Neural crest cell (in vitro differentiated cells): ENCODE data around the gene BBC3. TPM values are rescaled to one million over a fixed set of nuclear protein-coding genes. Genes with fewer than 3 reads are reported as not detected.

Experiments
- DNase-seq: peaks from one replicate; pipeline ENCODE4 v3.0.0; 2021; ENCODE audit warnings: low read depth, mixed read lengths, low spot score
- H3K27ac Mint-ChIP-seq: one replicate; pipeline ENCODE4 v1.8.0; 2021; ENCODE audit warnings: mild to moderate bottlenecking, mixed read lengths; ENCODE audit not compliant: unreplicated experiment
- H3K27me3 Mint-ChIP-seq: 2 replicates; pipeline ENCODE4 v1.8.0; 2021; ENCODE audit warnings: low read depth, mild to moderate bottlenecking, mixed read lengths
- H3K36me3 Mint-ChIP-seq: 2 replicates; pipeline ENCODE4 v1.8.0; 2021; ENCODE audit warnings: low read depth, mild to moderate bottlenecking, mixed read lengths
- H3K4me1 Mint-ChIP-seq: 2 replicates; pipeline ENCODE4 v1.8.0; 2021; ENCODE audit warnings: mixed read lengths
- H3K4me3 Mint-ChIP-seq: one replicate; pipeline ENCODE4 v1.8.0; 2021; ENCODE audit warnings: mild to moderate bottlenecking, mixed read lengths
- H3K9me3 Mint-ChIP-seq: 2 replicates; pipeline ENCODE4 v1.8.0; 2021; ENCODE audit warnings: mixed read lengths
- total RNA-seq: library from RNA; stranded (reverse); gene quantifications from 2 replicates; pipeline ENCODE4 v1.2.1, GENCODE V29; 2021
- TF ChIP-seq, protein P1 (sequence below): fragments of 200-600 bp; sonication (generic); conservative IDR thresholded peaks from 2 replicates; pipeline ENCODE4 v1.5.0; 2021; ENCODE audit warnings: antibody characterized with exemption, mild to moderate bottlenecking

Gene BBC3
- total RNA-seq, 1 donor from 2014 or later: 6.3 TPM

DNA sequence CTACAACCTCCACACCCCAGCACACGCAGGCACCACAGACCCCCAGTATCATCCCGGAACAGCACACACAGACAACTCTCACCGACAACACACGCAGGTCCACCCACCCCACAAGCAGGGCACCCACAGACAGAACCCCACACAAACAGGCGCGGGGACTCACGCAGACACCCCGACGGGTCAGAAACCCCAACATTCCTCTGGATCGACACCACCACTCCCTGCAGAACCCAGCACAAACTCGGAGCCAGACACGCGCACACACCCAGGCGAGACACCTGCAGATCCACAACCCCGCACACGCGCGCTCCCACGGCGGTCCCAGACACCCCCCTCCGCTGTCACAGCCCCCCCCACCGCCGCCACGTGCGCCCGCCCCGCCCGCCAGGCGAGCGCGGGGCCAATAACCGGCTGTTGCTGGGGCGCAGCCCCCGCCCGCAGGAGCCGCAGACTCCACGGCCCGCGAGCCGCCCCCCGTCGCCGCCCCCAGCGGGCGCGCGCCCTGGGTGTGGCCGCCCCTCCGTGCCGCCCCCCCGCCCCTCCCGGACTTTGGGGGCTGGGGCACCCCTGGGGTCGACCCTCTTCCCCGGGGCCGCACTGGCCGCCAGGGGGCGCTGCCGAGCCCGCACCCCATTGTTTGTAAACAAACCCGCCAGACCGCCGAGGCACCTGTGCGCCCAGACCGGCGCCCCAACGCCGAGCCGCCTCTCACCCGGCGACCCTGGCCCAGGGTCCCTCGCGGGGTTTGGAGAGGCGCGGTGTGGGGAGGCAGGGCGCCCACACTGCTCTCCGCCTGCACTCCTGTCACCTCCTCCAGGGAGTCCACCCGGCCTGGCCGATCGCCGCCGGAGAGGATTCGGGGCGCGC is 712 bp downstream of the BBC3 start:
- DNase-seq: peak; percentile 67
- TF ChIP-seq, protein P1, sequence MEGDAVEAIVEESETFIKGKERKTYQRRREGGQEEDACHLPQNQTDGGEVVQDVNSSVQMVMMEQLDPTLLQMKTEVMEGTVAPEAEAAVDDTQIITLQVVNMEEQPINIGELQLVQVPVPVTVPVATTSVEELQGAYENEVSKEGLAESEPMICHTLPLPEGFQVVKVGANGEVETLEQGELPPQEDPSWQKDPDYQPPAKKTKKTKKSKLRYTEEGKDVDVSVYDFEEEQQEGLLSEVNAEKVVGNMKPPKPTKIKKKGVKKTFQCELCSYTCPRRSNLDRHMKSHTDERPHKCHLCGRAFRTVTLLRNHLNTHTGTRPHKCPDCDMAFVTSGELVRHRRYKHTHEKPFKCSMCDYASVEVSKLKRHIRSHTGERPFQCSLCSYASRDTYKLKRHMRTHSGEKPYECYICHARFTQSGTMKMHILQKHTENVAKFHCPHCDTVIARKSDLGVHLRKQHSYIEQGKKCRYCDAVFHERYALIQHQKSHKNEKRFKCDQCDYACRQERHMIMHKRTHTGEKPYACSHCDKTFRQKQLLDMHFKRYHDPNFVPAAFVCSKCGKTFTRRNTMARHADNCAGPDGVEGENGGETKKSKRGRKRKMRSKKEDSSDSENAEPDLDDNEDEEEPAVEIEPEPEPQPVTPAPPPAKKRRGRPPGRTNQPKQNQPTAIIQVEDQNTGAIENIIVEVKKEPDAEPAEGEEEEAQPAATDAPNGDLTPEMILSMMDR: peak; percentile 95
- Mint-ChIP-seq H3K27me3 (peaks cover 13% of the 10 kb centered on the region), H3K27ac (no peak overlapping the region), H3K4me1 (peaks cover 32% of the 10 kb centered on the region), H3K9me3 (no peaks in the 10 kb centered on the region), H3K4me3 (peak overlapping the region; percentile 11), H3K36me3 (no peaks in the 10 kb centered on the region)

DNA sequence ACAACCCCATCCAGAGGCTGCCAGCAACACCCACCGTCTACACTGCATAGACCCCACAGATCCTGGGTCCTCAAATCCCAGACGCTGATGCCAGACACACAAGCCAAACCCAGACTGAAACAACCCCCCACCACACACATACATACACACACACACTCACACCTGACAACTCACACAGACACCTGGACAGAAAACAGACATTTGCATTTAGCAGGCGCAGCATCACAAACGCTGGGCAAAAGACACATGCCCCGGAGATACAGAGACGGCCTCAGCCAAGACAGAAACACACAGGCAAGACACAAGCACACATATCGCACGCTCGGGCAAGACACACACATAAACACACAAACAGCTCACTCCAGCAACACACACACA is 1.3 kb downstream of the BBC3 start:
- H3K4me3 Mint-ChIP-seq: no peak overlapping the region
- no peaks in the 10 kb centered on the region for H3K9me3 Mint-ChIP-seq
- no peaks in the 10 kb centered on the region for H3K36me3 Mint-ChIP-seq
- peaks cover 13% of the 10 kb centered on the region for H3K27me3 Mint-ChIP-seq
- H3K4me1 Mint-ChIP-seq: peaks cover 33% of the 10 kb centered on the region
- no peak overlapping the region for H3K27ac Mint-ChIP-seq
- DNase-seq: no peak
- TF ChIP-seq, protein P1: no peak

DNA sequence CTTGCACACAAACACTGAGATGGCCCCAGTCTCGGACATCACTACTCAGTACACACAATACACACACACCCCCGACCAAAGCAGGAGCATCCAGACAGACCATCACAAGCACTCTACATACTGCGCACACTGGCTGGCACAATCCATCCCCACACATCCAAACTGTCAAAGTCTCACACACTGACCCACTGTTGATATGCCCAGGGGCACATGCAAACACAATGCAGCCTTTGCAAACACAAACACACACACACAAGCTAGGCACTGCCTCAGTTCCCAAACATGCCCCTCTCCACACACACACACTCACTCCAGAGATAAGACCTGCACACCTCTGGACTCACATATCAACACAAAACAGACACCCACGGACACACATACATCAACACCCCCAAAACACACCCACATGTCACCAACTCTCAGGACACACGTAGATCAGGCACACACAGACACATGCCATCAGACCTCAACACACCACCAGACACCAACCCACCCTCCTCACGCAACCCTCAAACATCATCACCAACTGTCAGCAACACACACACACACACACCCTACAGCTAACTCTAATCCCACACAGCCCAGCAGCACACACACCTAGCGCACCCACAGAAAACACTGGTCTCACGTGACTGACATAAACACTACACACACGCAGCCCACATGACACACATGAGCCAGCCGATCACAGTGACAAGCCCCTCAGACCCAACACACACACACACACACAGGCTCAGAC is 1.9 kb downstream of the BBC3 start:
- no peak for DNase-seq
- H3K9me3 Mint-ChIP-seq: no peaks in the 10 kb centered on the region
- H3K27ac Mint-ChIP-seq: no peak overlapping the region
- peaks cover 33% of the 10 kb centered on the region for H3K4me1 Mint-ChIP-seq
- H3K27me3 Mint-ChIP-seq: peaks cover 13% of the 10 kb centered on the region
- TF ChIP-seq, protein P1: no peak
- no peaks in the 10 kb centered on the region for H3K36me3 Mint-ChIP-seq
- no peak overlapping the region for H3K4me3 Mint-ChIP-seq

DNA sequence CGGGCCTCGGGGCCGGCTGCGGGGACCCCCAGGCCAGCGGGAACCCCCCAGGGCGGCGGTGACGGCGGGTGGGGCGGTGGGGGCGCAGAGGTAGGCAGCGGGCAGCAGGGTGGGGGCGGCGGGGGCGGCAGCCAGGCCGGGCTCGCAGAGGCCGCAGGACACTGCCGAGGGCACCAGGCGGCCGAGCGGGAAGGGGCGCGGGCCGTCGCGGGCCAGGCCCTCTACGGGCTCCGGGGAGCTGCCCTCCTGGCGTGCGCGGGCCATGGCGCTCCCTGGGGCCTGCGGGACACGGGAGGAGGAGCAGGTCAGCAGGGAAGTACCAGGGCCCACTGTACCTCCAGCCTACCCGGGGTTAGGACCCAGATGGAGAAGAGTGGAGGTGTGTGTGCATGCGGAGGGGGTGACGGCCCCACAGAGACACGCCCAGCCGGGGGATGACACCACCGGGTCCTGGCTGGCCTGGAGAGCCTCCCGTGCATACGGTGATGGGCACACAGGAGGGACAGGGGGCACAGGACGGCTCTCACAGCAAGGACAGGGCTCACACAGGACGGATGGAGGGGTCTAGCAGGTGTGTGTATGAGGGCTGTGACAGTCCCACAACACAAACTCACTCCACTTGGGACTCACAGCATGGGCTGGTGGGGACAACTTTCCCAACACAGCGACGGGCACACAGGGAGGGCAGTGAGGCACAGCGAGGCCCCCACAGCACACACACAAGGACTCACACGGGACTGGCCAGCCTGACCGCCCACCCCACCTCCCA is 2.6 kb downstream of the BBC3 start:
- H3K9me3 Mint-ChIP-seq: no peaks in the 10 kb centered on the region
- no peaks in the 10 kb centered on the region for H3K36me3 Mint-ChIP-seq
- peaks cover 33% of the 10 kb centered on the region for H3K4me1 Mint-ChIP-seq
- H3K27me3 Mint-ChIP-seq: peaks cover 13% of the 10 kb centered on the region
- peak overlapping the region; percentile 93 for H3K4me3 Mint-ChIP-seq
- TF ChIP-seq, protein P1: no peak
- DNase-seq: no peak
- H3K27ac Mint-ChIP-seq: no peak overlapping the region
